Measurements from ENCODE around the gene ANKRD13D.

DNA sequence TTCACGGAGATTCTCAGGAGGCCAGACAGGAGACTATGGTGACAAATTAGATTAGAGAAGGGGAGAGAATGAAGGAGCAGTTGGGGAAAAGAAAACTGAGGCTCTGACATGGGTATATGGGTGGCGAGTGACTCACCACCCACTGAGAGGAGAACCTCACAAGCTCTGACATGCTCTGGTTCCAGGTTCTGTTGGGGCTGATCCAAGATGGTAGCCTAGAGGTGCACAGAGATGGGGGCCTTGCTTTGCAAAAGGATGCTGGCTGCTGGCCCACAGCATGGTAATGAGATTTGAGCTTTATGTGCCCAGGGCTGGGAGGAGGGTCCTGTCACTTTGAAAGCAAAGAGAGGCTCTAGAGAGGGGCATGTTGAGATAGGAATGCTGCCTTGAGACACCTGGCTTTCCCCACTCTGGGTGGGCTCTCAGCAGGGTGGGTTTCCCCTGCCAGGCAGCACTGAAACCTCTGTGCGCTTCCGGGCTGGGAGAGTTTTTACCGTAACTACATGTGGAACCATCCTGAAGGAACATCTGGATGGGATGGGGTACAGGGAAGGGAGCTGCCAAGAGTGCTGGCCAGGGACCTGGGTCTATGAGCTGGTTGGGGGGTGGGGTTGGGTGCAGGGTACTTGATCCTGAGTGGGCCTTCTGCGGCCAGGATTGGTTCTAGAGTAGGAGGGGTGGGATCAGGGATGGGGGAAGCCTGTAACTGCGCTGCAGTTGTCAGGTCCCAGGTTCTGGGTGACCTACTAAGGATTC is 24.0 kb upstream of the ANKRD13D start:
- TF ChIP-seq EP300 (IDR thresholded peaks at IDR 0.05): no peak
- TF ChIP-seq, protein P1, sequence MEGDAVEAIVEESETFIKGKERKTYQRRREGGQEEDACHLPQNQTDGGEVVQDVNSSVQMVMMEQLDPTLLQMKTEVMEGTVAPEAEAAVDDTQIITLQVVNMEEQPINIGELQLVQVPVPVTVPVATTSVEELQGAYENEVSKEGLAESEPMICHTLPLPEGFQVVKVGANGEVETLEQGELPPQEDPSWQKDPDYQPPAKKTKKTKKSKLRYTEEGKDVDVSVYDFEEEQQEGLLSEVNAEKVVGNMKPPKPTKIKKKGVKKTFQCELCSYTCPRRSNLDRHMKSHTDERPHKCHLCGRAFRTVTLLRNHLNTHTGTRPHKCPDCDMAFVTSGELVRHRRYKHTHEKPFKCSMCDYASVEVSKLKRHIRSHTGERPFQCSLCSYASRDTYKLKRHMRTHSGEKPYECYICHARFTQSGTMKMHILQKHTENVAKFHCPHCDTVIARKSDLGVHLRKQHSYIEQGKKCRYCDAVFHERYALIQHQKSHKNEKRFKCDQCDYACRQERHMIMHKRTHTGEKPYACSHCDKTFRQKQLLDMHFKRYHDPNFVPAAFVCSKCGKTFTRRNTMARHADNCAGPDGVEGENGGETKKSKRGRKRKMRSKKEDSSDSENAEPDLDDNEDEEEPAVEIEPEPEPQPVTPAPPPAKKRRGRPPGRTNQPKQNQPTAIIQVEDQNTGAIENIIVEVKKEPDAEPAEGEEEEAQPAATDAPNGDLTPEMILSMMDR (IDR thresholded peaks at IDR 0.05): no peak
- TF ChIP-seq POLR2A (IDR thresholded peaks at IDR 0.05): no peak

Data from tibial nerve (tissue), 4 donors.